Keratinocyte (primary cell): ENCODE results near the gene MAPK12. TPM values are rescaled to one million over a fixed set of nuclear protein-coding genes. Genes with fewer than 3 reads are reported as not detected.

ENCODE experiments used
- DNase-seq: peaks from one replicate; pipeline ENCODE4 v3.0.0-alpha.2; 2011; ENCODE audit warnings: low read depth, missing footprints, low spot score
- FAIRE-seq: peaks from 2 replicates; lab custom pipeline; 2011; peaks lifted over from hg19 to GRCh38; lab: Jason Lieb, UNC
- H2AFZ ChIP-seq: 2 replicates; pipeline ENCODE4 v1.6.0; 2012; ENCODE audit warnings: low read length, control low read depth, inconsistent platforms; ENCODE audit not compliant: control insufficient read depth
- H3K27ac ChIP-seq: 2 replicates; pipeline ENCODE4 v1.5.1; 2011; ENCODE audit warnings: low read length; ENCODE audit not compliant: control insufficient read depth, insufficient read depth
- H3K27me3 ChIP-seq: 3 replicates; pipeline ENCODE4 v1.6.0; 2011; ENCODE audit warnings: low read length; ENCODE audit not compliant: control insufficient read depth, insufficient read depth; ENCODE audit errors: extremely low read depth
- H3K36me3 ChIP-seq, 2 experiments: 2 replicates in 1 of 2; 3 replicates in 1 of 2; pipeline ENCODE4 v1.5.1; 2011; ENCODE audit warnings: low read length in 2 of 2, mild to moderate bottlenecking in 1 of 2; ENCODE audit not compliant: control insufficient read depth in 2 of 2, insufficient read depth in 2 of 2; ENCODE audit errors: extremely low read depth in 1 of 2
- H3K4me1 ChIP-seq: 3 replicates; pipeline ENCODE4 v1.5.1; 2011; ENCODE audit warnings: low read length; ENCODE audit not compliant: control insufficient read depth, insufficient read depth; ENCODE audit errors: extremely low read depth
- H3K4me2 ChIP-seq: 3 replicates; pipeline ENCODE4 v1.6.0; 2011; ENCODE audit warnings: low read depth, low read length; ENCODE audit not compliant: control insufficient read depth, insufficient read depth; ENCODE audit errors: extremely low read depth
- H3K4me3 ChIP-seq, 3 experiments: fragments of 200-600 bp in 1 of 3; sonication (generic) in 1 of 3; 2 replicates in 2 of 3; 3 replicates in 1 of 3; pipeline ENCODE4 v1.5.1; 2011 to 2016; ENCODE audit warnings: low read length in 3 of 3, mild to moderate bottlenecking in 3 of 3, control low read depth in 2 of 3, inconsistent platforms in 1 of 3, low read depth in 1 of 3, mixed read lengths in 1 of 3, mixed run types in 1 of 3, moderate library complexity in 1 of 3; ENCODE audit not compliant: control insufficient read depth in 2 of 3, insufficient read depth in 2 of 3; ENCODE audit errors: extremely low read depth in 1 of 3
- H3K79me2 ChIP-seq: 2 replicates; pipeline ENCODE4 v1.6.0; 2012; ENCODE audit warnings: low read length; ENCODE audit not compliant: control insufficient read depth, insufficient read depth
- H3K9ac ChIP-seq: 3 replicates; pipeline ENCODE4 v1.6.0; 2011; ENCODE audit warnings: low read length; ENCODE audit not compliant: control insufficient read depth, insufficient read depth; ENCODE audit errors: extremely low read depth
- H3K9me1 ChIP-seq: 3 replicates; pipeline ENCODE4 v1.6.0; 2011; ENCODE audit warnings: low read length; ENCODE audit not compliant: control insufficient read depth, insufficient read depth; ENCODE audit errors: extremely low read depth
- H3K9me3 ChIP-seq: 2 replicates; pipeline ENCODE4 v1.5.1; 2012; ENCODE audit warnings: low read depth, low read length; ENCODE audit not compliant: control insufficient read depth
- H4K20me1 ChIP-seq: 3 replicates; pipeline ENCODE4 v1.6.0; 2011; ENCODE audit warnings: low read length; ENCODE audit not compliant: control insufficient read depth, insufficient read depth; ENCODE audit errors: extremely low read depth
- EZH2 ChIP-seq: IDR thresholded peaks from one replicate; pipeline ENCODE4 v1.6.1; 2012; ENCODE audit warnings: inconsistent platforms, mild to moderate bottlenecking, low read length, moderate library complexity
- dilution Hi-C: fragments of 300-500 bp; cut with MboI; formaldehyde crosslinking; loops from one replicate; pipeline ENCODE4 v1.7.0; 2020; ENCODE audit warnings: low sequenced_read_pairs; ENCODE audit not compliant: extremely low pct_ligation_motif_present
- polyA plus RNA-seq, 5 experiments: library from polyadenylated mRNA; depleted of rRNA in 3 of 5; stranded (reverse) in 3 of 5; stranded (forward) in 1 of 5; unstranded in 1 of 5; fragments of >200 nt; gene quantifications; 1 replicate in 1 of 5; 2 replicates in 3 of 5; 3 replicates in 1 of 5; pipeline versions ENCODE4 v1.2.1 to v1.2.3, GENCODE V29; 2011 to 2012; ENCODE audit warnings: missing spikeins in 2 of 5, low read depth in 1 of 5, low replicate concordance in 1 of 5
- TF ChIP-seq, protein P1 (sequence below), 3 experiments: IDR thresholded peaks in 1 of 3; conservative IDR thresholded peaks in 1 of 3; optimal IDR thresholded peaks in 1 of 3; 2 replicates in 2 of 3; 3 replicates in 1 of 3; pipeline versions ENCODE3 to v1.5.1; 2011; ENCODE audit warnings: low read length in 3 of 3, mild to moderate bottlenecking in 3 of 3, moderate library complexity in 2 of 3, control low read depth in 1 of 3, inconsistent platforms in 1 of 3; ENCODE audit not compliant: insufficient read depth in 2 of 3; ENCODE audit errors: extremely low read depth in 1 of 3

Gene MAPK12
- polyA plus RNA-seq, 1 donor (not counting 4 experiments of a cell fraction or from before 2014, with no cell fraction given): 10.1 TPM

GRCh38 chr22:50296658-50297490 is 35.4 kb upstream of the MAPK12 start:
- H3K79me2 ChIP-seq: peaks cover 93% of the 10 kb centered on the region

GRCh38 chr22:50294319-50294656 is 32.8 kb upstream of the MAPK12 start:
- TF ChIP-seq, protein P1, sequence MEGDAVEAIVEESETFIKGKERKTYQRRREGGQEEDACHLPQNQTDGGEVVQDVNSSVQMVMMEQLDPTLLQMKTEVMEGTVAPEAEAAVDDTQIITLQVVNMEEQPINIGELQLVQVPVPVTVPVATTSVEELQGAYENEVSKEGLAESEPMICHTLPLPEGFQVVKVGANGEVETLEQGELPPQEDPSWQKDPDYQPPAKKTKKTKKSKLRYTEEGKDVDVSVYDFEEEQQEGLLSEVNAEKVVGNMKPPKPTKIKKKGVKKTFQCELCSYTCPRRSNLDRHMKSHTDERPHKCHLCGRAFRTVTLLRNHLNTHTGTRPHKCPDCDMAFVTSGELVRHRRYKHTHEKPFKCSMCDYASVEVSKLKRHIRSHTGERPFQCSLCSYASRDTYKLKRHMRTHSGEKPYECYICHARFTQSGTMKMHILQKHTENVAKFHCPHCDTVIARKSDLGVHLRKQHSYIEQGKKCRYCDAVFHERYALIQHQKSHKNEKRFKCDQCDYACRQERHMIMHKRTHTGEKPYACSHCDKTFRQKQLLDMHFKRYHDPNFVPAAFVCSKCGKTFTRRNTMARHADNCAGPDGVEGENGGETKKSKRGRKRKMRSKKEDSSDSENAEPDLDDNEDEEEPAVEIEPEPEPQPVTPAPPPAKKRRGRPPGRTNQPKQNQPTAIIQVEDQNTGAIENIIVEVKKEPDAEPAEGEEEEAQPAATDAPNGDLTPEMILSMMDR (optimal IDR thresholded peaks at IDR 0.05 in 1 of 3, IDR thresholded peaks at IDR 0.05 in 1 of 3, conservative IDR thresholded peaks at IDR 0.05 in 1 of 3; ENCODE audit: extremely low read depth in 1 of 3, insufficient read depth in 2 of 3, low read length in 3 of 3): no peak
- no peak for TF ChIP-seq EZH2
- H4K20me1 ChIP-seq: peaks cover 13% of the 10 kb centered on the region
- H3K4me1 ChIP-seq: peaks cover 18% of the 10 kb centered on the region
- H3K4me2 ChIP-seq: peak overlapping the region; percentile 79
- peak overlapping the region; percentile 61 for H3K27ac ChIP-seq
- FAIRE-seq (no peak), DNase-seq (no peak)
- no peaks in the 10 kb centered on the region for H3K9me1 ChIP-seq
- dilution Hi-C loops: no loop called here
- H3K9me3 ChIP-seq: no peaks in the 10 kb centered on the region
- H3K36me3 ChIP-seq: peaks cover 18 to 19% of the 10 kb centered on the region in 2 experiments
- H3K79me2 ChIP-seq: peaks cover 94% of the 10 kb centered on the region
- no peak overlapping the region for H3K4me3 ChIP-seq
- H3K9ac ChIP-seq: peak overlapping the region; percentile 50
- H2AFZ ChIP-seq: no peak overlapping the region
- no peaks in the 10 kb centered on the region for H3K27me3 ChIP-seq

More at GRCh38 chr22:50296658-50297490, 35.4 kb upstream of the MAPK12 start:
- Histone ChIP-seq H3K9me3 (no peaks in the 10 kb centered on the region), H3K27me3 (no peaks in the 10 kb centered on the region), H3K9me1 (peaks cover 3% of the 10 kb centered on the region), H3K9ac (no peak overlapping the region), H3K4me1 (peaks cover 37% of the 10 kb centered on the region), H3K4me2 (no peak overlapping the region), H2AFZ (no peak overlapping the region), H3K36me3 (peaks cover 6 to 13% of the 10 kb centered on the region in 2 experiments), H3K27ac (no peak overlapping the region), H3K4me3 (no peak overlapping the region), H4K20me1 (peaks cover 18% of the 10 kb centered on the region)
- no peak for TF ChIP-seq EZH2
- TF ChIP-seq, protein P1 (optimal IDR thresholded peaks at IDR 0.05 in 1 of 3, IDR thresholded peaks at IDR 0.05 in 1 of 3, conservative IDR thresholded peaks at IDR 0.05 in 1 of 3; ENCODE audit: extremely low read depth in 1 of 3, insufficient read depth in 2 of 3, low read length in 3 of 3): no peak
- no peak for DNase-seq
- dilution Hi-C loops: no loop called here
- no peak for FAIRE-seq
